Peyer's patch (tissue), 4 donors: ENCODE measurements around the gene FEN1. TPM values are rescaled to one million over a fixed set of nuclear protein-coding genes. Genes with fewer than 3 reads are reported as not detected.

Experiments used
- DNase-seq, 3 donors: peaks; one replicate each; pipeline ENCODE4 v3.0.0-alpha.2; 2017 to 2019
- H3K27ac ChIP-seq, 4 donors: fragments of 200-600 bp; sonication (generic); one replicate each; pipeline ENCODE4 v1.5.1; 2016 to 2019
- H3K27me3 ChIP-seq, 2 donors: fragments of 200-600 bp; sonication (generic); one replicate each; pipeline ENCODE4 v1.5.1; 2019
- H3K36me3 ChIP-seq, 3 donors: fragments of 200-600 bp; sonication (generic); one replicate each; pipeline ENCODE4 v1.5.1; 2016 to 2019
- H3K4me1 ChIP-seq, 4 donors: fragments of 200-600 bp; sonication (generic); one replicate each; pipeline ENCODE4 v1.5.1; 2016 to 2019
- H3K4me3 ChIP-seq, 4 donors: fragments of 200-600 bp; sonication (generic); 1 replicate in 3 of 4; 2 replicates in 1 of 4; pipeline ENCODE4 v1.5.1; 2016 to 2019; ENCODE audit warnings: mild to moderate bottlenecking in 1 of 4
- H3K9me3 ChIP-seq, 4 donors: fragments of 200-600 bp; sonication (generic); one replicate each; pipeline ENCODE4 v1.5.1; 2016 to 2019; ENCODE audit warnings: mild to moderate bottlenecking in 1 of 4
- CTCF ChIP-seq, 6 experiments: fragments of 450-650 bp in 4 of 6; fragments of 200-600 bp in 2 of 6; sonication (generic) in 1 of 6; IDR thresholded peaks; one replicate each; pipeline ENCODE4 v1.5.1; 2017 to 2019; ENCODE audit warnings: antibody characterized with exemption in 6 of 6, mild to moderate bottlenecking in 3 of 6, moderate library complexity in 1 of 6
- POLR2A ChIP-seq, 2 donors: fragments of 450-650 bp; IDR thresholded peaks; one replicate each; pipeline ENCODE4 v1.5.1; 2017; ENCODE audit warnings: antibody characterized with exemption in 2 of 2, mild to moderate bottlenecking in 2 of 2, moderate library complexity in 2 of 2
- total RNA-seq, 4 donors: library from RNA; depleted of rRNA; stranded (reverse); fragments of >200 nt; gene quantifications; one replicate each; pipeline ENCODE4 v1.1.0, GENCODE V29; 2016

The FEN1 gene
- total RNA-seq, 4 donors from 2014 or later = 4.3 to 33.0 (median 8.8) TPM

GRCh38 chr11:61776561-61777075 is 16.1 kb upstream of the FEN1 start:
- TF ChIP-seq POLR2A (IDR thresholded peaks at IDR 0.05) = no peak
- peak in 4 of 6 experiments; percentile 51 to 76 (median 70) for TF ChIP-seq CTCF (IDR thresholded peaks at IDR 0.05)
- no peak overlapping the region for H3K27ac ChIP-seq
- DNase-seq = peak; percentile 28 to 81 (median 73)
- no peaks in the 10 kb centered on the region for H3K27me3 ChIP-seq
- peaks cover 0 to 37% (median 0%) of the 10 kb centered on the region in 3 donors for H3K36me3 ChIP-seq
- H3K9me3 ChIP-seq = no peaks in the 10 kb centered on the region
- H3K4me3 ChIP-seq = no peak overlapping the region
- H3K4me1 ChIP-seq = peaks cover 0 to 6% (median 0%) of the 10 kb centered on the region in 4 donors

GRCh38 chr11:61777234-61778090 is 15.2 kb upstream of the FEN1 start:
- Histone ChIP-seq H3K27ac (no peak overlapping the region), H3K36me3 (peaks cover 0 to 40% (median 0%) of the 10 kb centered on the region in 3 donors), H3K4me3 (peak overlapping the region in 3 of 4 donors; percentile 16 to 38 (median 31)), H3K4me1 (peaks cover 0 to 6% (median 0%) of the 10 kb centered on the region in 4 donors), H3K9me3 (no peaks in the 10 kb centered on the region), H3K27me3 (no peaks in the 10 kb centered on the region)
- DNase-seq = peak in 2 of 3 donors; percentile 46 to 67
- TF ChIP-seq CTCF (IDR thresholded peaks at IDR 0.05) (no peak), POLR2A (IDR thresholded peaks at IDR 0.05) (no peak)

- no peak for TF ChIP-seq CTCF (IDR thresholded peaks at IDR 0.05)
- no peak for TF ChIP-seq POLR2A (IDR thresholded peaks at IDR 0.05)
- Histone ChIP-seq H3K9me3 (no peaks in the 10 kb centered on the region), H3K4me3 (no peak overlapping the region), H3K27me3 (no peaks in the 10 kb centered on the region), H3K27ac (no peak overlapping the region), H3K4me1 (peaks cover 0 to 6% (median 0%) of the 10 kb centered on the region in 4 donors), H3K36me3 (peaks cover 0 to 42% (median 0%) of the 10 kb centered on the region in 3 donors)
- no peak for DNase-seq
Observed at GRCh38 chr11:61778357-61778886, 14.3 kb upstream of the FEN1 start.

- Histone ChIP-seq H3K27ac (no peak overlapping the region), H3K4me1 (peaks cover 0 to 6% (median 0%) of the 10 kb centered on the region in 4 donors), H3K27me3 (no peaks in the 10 kb centered on the region), H3K4me3 (no peak overlapping the region), H3K36me3 (peaks cover 0 to 48% (median 0%) of the 10 kb centered on the region in 3 donors), H3K9me3 (no peaks in the 10 kb centered on the region)
- no peak for TF ChIP-seq CTCF (IDR thresholded peaks at IDR 0.05)
- TF ChIP-seq POLR2A (IDR thresholded peaks at IDR 0.05) = no peak
- DNase-seq = no peak
Observed at GRCh38 chr11:61778920-61779650, 13.6 kb upstream of the FEN1 start.
